IPS DF 6.9 (cell line): Measurements from ENCODE around the gene TRMT1.
"Not testable (repeated sequence)": the region's sequence is repeated elsewhere in the genome, so short reads cannot be mapped to it uniquely, and the experiment has no call there.

Experiments
- DNase-seq: peaks from one replicate; pipeline ENCODE4 v3.0.0-alpha.2; 2013; ENCODE audit warnings: low read depth, low spot score
- H3K27ac ChIP-seq: one replicate; pipeline ENCODE4 v1.5.1; 2013; ENCODE audit warnings: low read length, control low read depth
- H3K27me3 ChIP-seq: 2 replicates; pipeline ENCODE4 v1.6.1; 2013; ENCODE audit warnings: mild to moderate bottlenecking, low read length; ENCODE audit not compliant: control insufficient read depth, insufficient read depth
- H3K36me3 ChIP-seq: 2 replicates; pipeline ENCODE4 v1.6.1; 2013; ENCODE audit warnings: low read length; ENCODE audit not compliant: control insufficient read depth, insufficient read depth
- H3K4me1 ChIP-seq: 2 replicates; pipeline ENCODE4 v1.6.1; 2013; ENCODE audit warnings: low read length; ENCODE audit not compliant: control insufficient read depth, insufficient read depth
- H3K4me3 ChIP-seq: 2 replicates; pipeline ENCODE4 v1.5.1; 2013; ENCODE audit warnings: mild to moderate bottlenecking, low read length
- H3K9me3 ChIP-seq: 2 replicates; pipeline ENCODE4 v1.6.1; 2013; ENCODE audit warnings: low read length, inconsistent platforms; ENCODE audit not compliant: control insufficient read depth, insufficient read depth
- WGBS: extraction: QIAGEN DNeasy Blood & Tissue Kit; methylation state at CpG from one replicate; pipeline ENCODE4 v1.1.7; 2013; ENCODE audit warnings: mixed read lengths, missing lambda C conversion rate; ENCODE audit not compliant: insufficient read length, insufficient coverage; 5-methylcytosine and 5-hydroxymethylcytosine counted together

TRMT1 gene

GRCh38 chr19:13116282-13117175, at the start of gene TRMT1:
Gene TRMT1, minus strand, starts transcription at chr19:13116740. Its CDS starts 341 bp downstream, at chr19:13116399.
- H3K27me3 ChIP-seq = no peaks in the 10 kb centered on the region
- H3K4me3 ChIP-seq = peak within 1 kb of the TSS; percentile 86
- peaks cover 12% of the 10 kb centered on the region for H3K4me1 ChIP-seq
- H3K36me3 ChIP-seq = peaks cover 8% of the 10 kb centered on the region
- WGBS = no CpG with 5 or more reads among the region's 51 CpGs
- H3K27ac ChIP-seq = no peak within 1 kb of the TSS
- DNase-seq = peak; percentile 87
- H3K9me3 ChIP-seq = no peaks in the 10 kb centered on the region

- not testable (repeated sequence) for H3K4me1 ChIP-seq, H3K4me3 ChIP-seq
Observed at GRCh38 chr19:13166151-13166550, 49.6 kb upstream of the TRMT1 start.

DNA sequence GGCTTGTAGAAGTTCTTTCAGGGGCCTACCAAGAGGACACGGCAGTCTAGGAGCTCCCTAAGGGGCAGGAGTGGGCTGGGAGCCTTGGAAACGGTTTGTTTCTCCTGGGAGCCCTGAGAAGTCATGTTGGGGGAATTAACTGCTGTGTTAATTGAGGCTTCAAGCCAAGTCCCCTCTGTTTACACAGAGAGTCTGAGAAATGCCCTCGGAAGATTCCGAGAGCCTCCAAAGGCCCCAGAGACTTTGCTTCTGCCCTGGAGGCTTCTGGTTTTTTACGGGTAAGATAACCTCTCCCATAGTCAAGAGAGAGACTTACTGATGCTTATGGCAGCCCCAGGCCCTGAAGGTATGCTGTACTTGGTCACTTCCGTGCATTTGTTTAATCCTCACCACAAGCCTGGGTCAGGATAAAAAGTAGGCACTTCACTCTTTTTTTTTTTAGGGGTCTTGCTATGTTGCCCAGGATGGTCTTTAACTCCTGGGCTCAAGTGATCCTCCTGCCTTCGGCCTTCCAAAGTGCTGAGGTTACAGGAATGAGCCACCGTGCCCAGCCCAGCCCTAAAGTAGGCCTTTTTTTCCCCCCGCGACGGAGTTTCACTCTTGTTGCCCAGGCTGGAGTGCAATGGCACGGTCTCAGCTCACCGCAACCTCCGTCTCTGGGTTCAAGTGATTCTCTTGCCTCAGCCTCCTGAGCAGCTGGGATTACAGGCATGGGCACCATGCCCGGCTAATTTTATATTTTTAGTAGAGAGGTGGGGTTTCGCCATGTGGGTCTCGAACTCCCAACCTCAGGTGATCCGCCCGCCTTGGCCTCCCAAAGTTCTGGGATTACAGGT, 48.8 kb upstream of the TRMT1 start:
- no peak for DNase-seq
- no peaks in the 10 kb centered on the region for H3K27me3 ChIP-seq
- peak overlapping the region; percentile 98 for H3K27ac ChIP-seq
- no CpG with 5 or more reads among the region's 19 CpGs for WGBS
- no peak overlapping the region for H3K4me3 ChIP-seq
- peaks cover 7% of the 10 kb centered on the region for H3K4me1 ChIP-seq
- H3K36me3 ChIP-seq = no peaks in the 10 kb centered on the region
- H3K9me3 ChIP-seq = no peaks in the 10 kb centered on the region

More at GRCh38 chr19:13166151-13166550, 49.6 kb upstream of the TRMT1 start:
- not testable (repeated sequence) for H3K27me3 ChIP-seq, H3K27ac ChIP-seq, H3K9me3 ChIP-seq, DNase-seq, H3K36me3 ChIP-seq
- no CpG with 5 or more reads among the region's 3 CpGs for WGBS

- Histone ChIP-seq H3K9me3 (no peaks in the 10 kb centered on the region), H3K4me1 (peaks cover 7% of the 10 kb centered on the region), H3K27ac (peak overlapping the region; percentile 98), H3K36me3 (no peaks in the 10 kb centered on the region), H3K4me3 (peak overlapping the region; percentile 18; the same call in 1 of the 2 replicates), H3K27me3 (no peaks in the 10 kb centered on the region)
- no CpG with 5 or more reads among the region's 19 CpGs for WGBS
- DNase-seq = no peak
Observed at GRCh38 chr19:13164343-13165161, 48.0 kb upstream of the TRMT1 start.

GRCh38 chr19:13163609-13164342, 47.2 kb upstream of the TRMT1 start:
- Histone ChIP-seq H3K4me3 (peak overlapping the region; percentile 19; the same call in 1 of the 2 replicates), H3K27me3 (no peaks in the 10 kb centered on the region), H3K4me1 (peaks cover 6% of the 10 kb centered on the region), H3K36me3 (no peaks in the 10 kb centered on the region), H3K27ac (peak overlapping the region; percentile 86), H3K9me3 (no peaks in the 10 kb centered on the region)
- no CpG with 5 or more reads among the region's 20 CpGs for WGBS
- DNase-seq = no peak

DNA sequence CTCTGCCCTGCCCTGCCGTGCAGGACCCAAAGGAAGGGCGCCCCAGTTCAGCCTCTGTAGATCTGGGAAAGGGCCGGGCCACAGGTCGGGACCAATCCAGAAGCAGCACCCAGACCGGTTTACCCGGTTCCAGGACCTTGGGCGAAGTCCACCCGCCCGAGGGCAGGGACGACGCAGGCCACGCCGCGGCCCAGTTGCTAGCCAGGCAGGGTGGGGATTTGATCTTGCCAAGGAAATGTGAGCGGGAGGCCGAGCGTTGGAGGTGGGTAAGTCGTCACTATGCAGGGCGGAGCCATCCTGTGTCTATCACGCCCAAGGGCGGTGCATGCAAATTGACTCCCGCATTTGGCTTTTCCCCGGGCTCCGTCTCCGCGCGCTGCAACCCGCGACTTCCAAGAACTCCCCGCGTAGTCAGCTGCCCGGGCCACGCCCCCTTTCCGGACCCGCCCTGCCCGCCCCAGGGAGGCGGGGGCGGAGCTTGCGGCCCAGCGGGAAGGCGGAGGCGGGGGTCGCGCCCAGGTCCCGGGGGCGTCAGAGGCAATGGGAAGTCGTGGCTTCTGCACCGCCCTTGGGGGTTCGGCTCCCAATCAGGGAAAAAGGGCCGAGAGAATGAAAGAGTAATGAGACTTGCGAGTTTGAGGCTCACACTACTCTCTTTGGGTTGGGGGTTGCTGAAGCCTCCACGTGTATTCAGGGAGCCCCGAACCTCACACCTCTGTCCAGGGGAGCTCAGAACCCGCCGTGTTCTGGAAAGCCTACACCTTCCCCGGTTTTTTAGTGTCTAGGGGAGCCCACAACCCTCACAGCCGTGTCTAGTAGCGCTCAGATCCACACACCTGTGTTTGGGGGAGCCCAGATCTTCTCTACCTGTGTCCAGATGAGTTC, 46.4 kb upstream of the TRMT1 start:
- no peaks in the 10 kb centered on the region for H3K27me3 ChIP-seq
- H3K9me3 ChIP-seq = no peaks in the 10 kb centered on the region
- peak overlapping the region; percentile 20; the same call in 1 of the 2 replicates for H3K4me3 ChIP-seq
- WGBS = no CpG with 5 or more reads among the region's 58 CpGs
- H3K27ac ChIP-seq = peak overlapping the region; percentile 86
- peak; percentile 99 for DNase-seq
- peaks cover 6% of the 10 kb centered on the region for H3K4me1 ChIP-seq
- no peaks in the 10 kb centered on the region for H3K36me3 ChIP-seq

GRCh38 chr19:13160557-13160956, 44.0 kb upstream of the TRMT1 start:
- H3K4me1 ChIP-seq = peaks cover 8% of the 10 kb centered on the region
- no peak overlapping the region for H3K4me3 ChIP-seq
- DNase-seq = no peak
- H3K27ac ChIP-seq = no peak overlapping the region
- H3K27me3 ChIP-seq = no peaks in the 10 kb centered on the region
- no CpG with 5 or more reads among the region's 1 CpG for WGBS
- no peaks in the 10 kb centered on the region for H3K9me3 ChIP-seq
- H3K36me3 ChIP-seq = no peaks in the 10 kb centered on the region

DNA sequence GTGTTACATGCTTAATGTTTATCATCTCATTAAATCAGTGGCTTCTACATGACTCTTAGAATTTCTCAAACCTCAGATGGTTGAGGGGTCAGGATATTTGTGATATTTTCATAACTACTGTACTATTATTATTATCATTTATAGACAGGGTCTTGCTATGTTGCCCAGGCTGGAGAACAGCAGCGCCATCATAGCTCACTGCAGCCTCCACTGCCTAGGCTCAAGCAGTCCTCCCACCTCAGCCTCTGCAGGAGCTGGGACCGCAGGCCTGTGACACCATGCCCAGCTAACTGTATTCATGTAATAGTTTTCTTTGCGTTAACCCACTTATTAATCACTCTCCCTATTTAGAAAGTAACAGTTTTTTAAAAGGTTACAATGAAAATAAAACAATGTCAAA, 43.2 kb upstream of the TRMT1 start:
- H3K27ac ChIP-seq = no peak overlapping the region
- H3K36me3 ChIP-seq = no peaks in the 10 kb centered on the region
- H3K4me3 ChIP-seq = no peak overlapping the region
- DNase-seq = no peak
- no CpG with 5 or more reads among the region's 3 CpGs for WGBS
- no peaks in the 10 kb centered on the region for H3K27me3 ChIP-seq
- peaks cover 5% of the 10 kb centered on the region for H3K4me1 ChIP-seq
- H3K9me3 ChIP-seq = no peaks in the 10 kb centered on the region
